ENCODE data around the gene VGLL3.

Gene VGLL3

GRCh38 chr3:86968244-86968932, 22.6 kb downstream of the VGLL3 start:
- Histone ChIP-seq H3K9ac (ENCODE audit: low read length) (no peak overlapping the region), H3K9me3 (ENCODE audit: low read length) (no peaks in the 10 kb centered on the region), H3K27ac (ENCODE audit: low read depth, low read length) (no peak overlapping the region), H3K27me3 (ENCODE audit: control insufficient read depth in 1 of 2, insufficient read depth in 2 of 2, low read length in 2 of 2) (no peaks in the 10 kb centered on the region), H3K36me3 (ENCODE audit: insufficient read depth, low read length) (peaks cover 8% of the 10 kb centered on the region), H3K4me1 (ENCODE audit: insufficient read depth, low read length) (peaks cover 4% of the 10 kb centered on the region), H3K4me3 (ENCODE audit: low read depth in 1 of 2, low read length in 2 of 2) (no peak overlapping the region)

GRCh38 chr3:86967062-86967461, 23.9 kb downstream of the VGLL3 start:
- peaks cover 6% of the 10 kb centered on the region for H3K4me1 ChIP-seq (ENCODE audit: insufficient read depth, low read length)
- H3K27me3 ChIP-seq (ENCODE audit: control insufficient read depth in 1 of 2, insufficient read depth in 2 of 2, low read length in 2 of 2): no peaks in the 10 kb centered on the region
- no peak overlapping the region for H3K9ac ChIP-seq (ENCODE audit: low read length)
- H3K4me3 ChIP-seq (ENCODE audit: low read depth in 1 of 2, low read length in 2 of 2): no peak overlapping the region
- H3K36me3 ChIP-seq (ENCODE audit: insufficient read depth, low read length): peaks cover 8% of the 10 kb centered on the region
- no peak overlapping the region for H3K27ac ChIP-seq (ENCODE audit: low read depth, low read length)
- H3K9me3 ChIP-seq (ENCODE audit: low read length): no peaks in the 10 kb centered on the region

GRCh38 chr3:86965166-86965565, 25.8 kb downstream of the VGLL3 start:
- H3K4me3 ChIP-seq (ENCODE audit: low read depth in 1 of 2, low read length in 2 of 2): no peak overlapping the region
- H3K36me3 ChIP-seq (ENCODE audit: insufficient read depth, low read length): peaks cover 8% of the 10 kb centered on the region
- no peaks in the 10 kb centered on the region for H3K27me3 ChIP-seq (ENCODE audit: control insufficient read depth in 1 of 2, insufficient read depth in 2 of 2, low read length in 2 of 2)
- H3K9me3 ChIP-seq (ENCODE audit: low read length): no peaks in the 10 kb centered on the region
- H3K27ac ChIP-seq (ENCODE audit: low read depth, low read length): no peak overlapping the region
- H3K9ac ChIP-seq (ENCODE audit: low read length): no peak overlapping the region
- peaks cover 13% of the 10 kb centered on the region for H3K4me1 ChIP-seq (ENCODE audit: insufficient read depth, low read length)

GRCh38 chr3:86963611-86964010, 27.3 kb downstream of the VGLL3 start:
- Histone ChIP-seq H3K36me3 (ENCODE audit: insufficient read depth, low read length) (peaks cover 5% of the 10 kb centered on the region), H3K9me3 (ENCODE audit: low read length) (no peaks in the 10 kb centered on the region), H3K9ac (ENCODE audit: low read length) (no peak overlapping the region), H3K27ac (ENCODE audit: low read depth, low read length) (no peak overlapping the region), H3K27me3 (ENCODE audit: control insufficient read depth in 1 of 2, insufficient read depth in 2 of 2, low read length in 2 of 2) (no peaks in the 10 kb centered on the region), H3K4me1 (ENCODE audit: insufficient read depth, low read length) (peaks cover 20% of the 10 kb centered on the region), H3K4me3 (ENCODE audit: low read depth in 1 of 2, low read length in 2 of 2) (no peak overlapping the region)

- no peak overlapping the region for H3K4me3 ChIP-seq (ENCODE audit: low read depth in 1 of 2, low read length in 2 of 2)
- H3K4me1 ChIP-seq (ENCODE audit: insufficient read depth, low read length): peaks cover 23% of the 10 kb centered on the region
- H3K27me3 ChIP-seq (ENCODE audit: control insufficient read depth in 1 of 2, insufficient read depth in 2 of 2, low read length in 2 of 2): no peaks in the 10 kb centered on the region
- no peaks in the 10 kb centered on the region for H3K9me3 ChIP-seq (ENCODE audit: low read length)
- H3K36me3 ChIP-seq (ENCODE audit: insufficient read depth, low read length): no peaks in the 10 kb centered on the region
- no peak overlapping the region for H3K27ac ChIP-seq (ENCODE audit: low read depth, low read length)
- no peak overlapping the region for H3K9ac ChIP-seq (ENCODE audit: low read length)
Observed at GRCh38 chr3:86961297-86961696, 29.7 kb downstream of the VGLL3 start.

- Histone ChIP-seq H3K4me1 (ENCODE audit: insufficient read depth, low read length) (peaks cover 23% of the 10 kb centered on the region), H3K27me3 (ENCODE audit: control insufficient read depth in 1 of 2, insufficient read depth in 2 of 2, low read length in 2 of 2) (no peaks in the 10 kb centered on the region), H3K9ac (ENCODE audit: low read length) (no peak overlapping the region), H3K9me3 (ENCODE audit: low read length) (no peaks in the 10 kb centered on the region), H3K27ac (ENCODE audit: low read depth, low read length) (no peak overlapping the region), H3K4me3 (ENCODE audit: low read depth in 1 of 2, low read length in 2 of 2) (no peak overlapping the region), H3K36me3 (ENCODE audit: insufficient read depth, low read length) (no peaks in the 10 kb centered on the region)
Observed at GRCh38 chr3:86960550-86960949, 30.4 kb downstream of the VGLL3 start.

GRCh38 chr3:86958534-86958933, 32.4 kb downstream of the VGLL3 start:
- no peak overlapping the region for H3K4me3 ChIP-seq (ENCODE audit: low read depth in 1 of 2, low read length in 2 of 2)
- no peak overlapping the region for H3K27ac ChIP-seq (ENCODE audit: low read depth, low read length)
- H3K9me3 ChIP-seq (ENCODE audit: low read length): no peaks in the 10 kb centered on the region
- peaks cover 23% of the 10 kb centered on the region for H3K4me1 ChIP-seq (ENCODE audit: insufficient read depth, low read length)
- no peak overlapping the region for H3K9ac ChIP-seq (ENCODE audit: low read length)
- no peaks in the 10 kb centered on the region for H3K36me3 ChIP-seq (ENCODE audit: insufficient read depth, low read length)
- H3K27me3 ChIP-seq (ENCODE audit: control insufficient read depth in 1 of 2, insufficient read depth in 2 of 2, low read length in 2 of 2): no peaks in the 10 kb centered on the region

- Histone ChIP-seq H3K9me3 (ENCODE audit: low read length) (no peaks in the 10 kb centered on the region), H3K27ac (ENCODE audit: low read depth, low read length) (no peak overlapping the region), H3K36me3 (ENCODE audit: insufficient read depth, low read length) (no peaks in the 10 kb centered on the region), H3K4me3 (ENCODE audit: low read depth in 1 of 2, low read length in 2 of 2) (no peak overlapping the region), H3K9ac (ENCODE audit: low read length) (no peak overlapping the region), H3K4me1 (ENCODE audit: insufficient read depth, low read length) (peaks cover 14% of the 10 kb centered on the region), H3K27me3 (ENCODE audit: control insufficient read depth in 1 of 2, insufficient read depth in 2 of 2, low read length in 2 of 2) (no peaks in the 10 kb centered on the region)
Observed at GRCh38 chr3:86954747-86955146, 36.2 kb downstream of the VGLL3 start.

GRCh38 chr3:86954226-86954625, 36.7 kb downstream of the VGLL3 start:
- no peak overlapping the region for H3K9ac ChIP-seq (ENCODE audit: low read length)
- H3K27ac ChIP-seq (ENCODE audit: low read depth, low read length): no peak overlapping the region

GRCh38 chr3:86951322-86951721, 39.6 kb downstream of the VGLL3 start:
- H3K27me3 ChIP-seq (ENCODE audit: control insufficient read depth in 1 of 2, insufficient read depth in 2 of 2, low read length in 2 of 2): no peaks in the 10 kb centered on the region
- no peak overlapping the region for H3K4me3 ChIP-seq (ENCODE audit: low read depth in 1 of 2, low read length in 2 of 2)
- H3K9ac ChIP-seq (ENCODE audit: low read length): no peak overlapping the region
- H3K4me1 ChIP-seq (ENCODE audit: insufficient read depth, low read length): no peaks in the 10 kb centered on the region
- no peaks in the 10 kb centered on the region for H3K36me3 ChIP-seq (ENCODE audit: insufficient read depth, low read length)
- no peaks in the 10 kb centered on the region for H3K9me3 ChIP-seq (ENCODE audit: low read length)
- no peak overlapping the region for H3K27ac ChIP-seq (ENCODE audit: low read depth, low read length)

More at GRCh38 chr3:86954226-86954625, 36.7 kb downstream of the VGLL3 start:
- Histone ChIP-seq H3K27me3 (ENCODE audit: control insufficient read depth in 1 of 2, insufficient read depth in 2 of 2, low read length in 2 of 2) (no peaks in the 10 kb centered on the region), H3K4me1 (ENCODE audit: insufficient read depth, low read length) (peaks cover 13% of the 10 kb centered on the region), H3K9me3 (ENCODE audit: low read length) (no peaks in the 10 kb centered on the region), H3K36me3 (ENCODE audit: insufficient read depth, low read length) (no peaks in the 10 kb centered on the region), H3K4me3 (ENCODE audit: low read depth in 1 of 2, low read length in 2 of 2) (no peak overlapping the region)

- Histone ChIP-seq H3K4me1 (ENCODE audit: insufficient read depth, low read length) (no peaks in the 10 kb centered on the region), H3K9ac (ENCODE audit: low read length) (no peak overlapping the region), H3K36me3 (ENCODE audit: insufficient read depth, low read length) (no peaks in the 10 kb centered on the region), H3K27me3 (ENCODE audit: control insufficient read depth in 1 of 2, insufficient read depth in 2 of 2, low read length in 2 of 2) (no peaks in the 10 kb centered on the region), H3K27ac (ENCODE audit: low read depth, low read length) (no peak overlapping the region), H3K4me3 (ENCODE audit: low read depth in 1 of 2, low read length in 2 of 2) (no peak overlapping the region), H3K9me3 (ENCODE audit: low read length) (no peaks in the 10 kb centered on the region)
Observed at GRCh38 chr3:86950717-86951116, 40.2 kb downstream of the VGLL3 start.

GRCh38 chr3:86949850-86950249, 41.1 kb downstream of the VGLL3 start:
- no peaks in the 10 kb centered on the region for H3K27me3 ChIP-seq (ENCODE audit: control insufficient read depth in 1 of 2, insufficient read depth in 2 of 2, low read length in 2 of 2)
- H3K36me3 ChIP-seq (ENCODE audit: insufficient read depth, low read length): no peaks in the 10 kb centered on the region
- no peaks in the 10 kb centered on the region for H3K4me1 ChIP-seq (ENCODE audit: insufficient read depth, low read length)
- no peaks in the 10 kb centered on the region for H3K9me3 ChIP-seq (ENCODE audit: low read length)
- no peak overlapping the region for H3K9ac ChIP-seq (ENCODE audit: low read length)
- no peak overlapping the region for H3K4me3 ChIP-seq (ENCODE audit: low read depth in 1 of 2, low read length in 2 of 2)
- H3K27ac ChIP-seq (ENCODE audit: low read depth, low read length): no peak overlapping the region

Data from muscle layer of colon (tissue), 2 donors.